Skeletal muscle satellite cell (primary cell): Measurements from ENCODE around the gene PTK7.
A peak's percentile ranks its signal among the peaks of the same experiment; 100 is the strongest.
"Not testable (repeated sequence)": the region's sequence is repeated elsewhere in the genome, so short reads cannot be mapped to it uniquely, and the experiment has no call there.

Experiments used
- H3K27me3 ChIP-seq: 2 replicates; pipeline ENCODE4 v1.7.0; 2013; ENCODE audit warnings: low read length; ENCODE audit not compliant: control insufficient read depth, insufficient read depth
- H3K36me3 ChIP-seq: 2 replicates; pipeline ENCODE4 v1.7.0; 2013; ENCODE audit warnings: mild to moderate bottlenecking, control low read depth, low read length; ENCODE audit not compliant: insufficient read depth
- H3K4me1 ChIP-seq: 2 replicates; pipeline ENCODE4 v1.7.0; 2013; ENCODE audit warnings: low read length; ENCODE audit not compliant: control insufficient read depth, insufficient read depth
- H3K4me2 ChIP-seq: 2 replicates; pipeline ENCODE4 v1.7.0; 2013; ENCODE audit warnings: mild to moderate bottlenecking, low read length
- H3K4me3 ChIP-seq: 2 replicates; pipeline ENCODE4 v1.7.0; 2013; ENCODE audit warnings: low read length
- H3K9ac ChIP-seq: 2 replicates; pipeline ENCODE4 v1.7.0; 2013; ENCODE audit warnings: mild to moderate bottlenecking, low read depth, low read length, moderate library complexity
- H3K9me3 ChIP-seq: replicated peaks from 2 replicates; pipeline ENCODE4 v1.7.0; 2013; ENCODE audit warnings: mild to moderate bottlenecking, control low read depth, low read length

The PTK7 gene

DNA sequence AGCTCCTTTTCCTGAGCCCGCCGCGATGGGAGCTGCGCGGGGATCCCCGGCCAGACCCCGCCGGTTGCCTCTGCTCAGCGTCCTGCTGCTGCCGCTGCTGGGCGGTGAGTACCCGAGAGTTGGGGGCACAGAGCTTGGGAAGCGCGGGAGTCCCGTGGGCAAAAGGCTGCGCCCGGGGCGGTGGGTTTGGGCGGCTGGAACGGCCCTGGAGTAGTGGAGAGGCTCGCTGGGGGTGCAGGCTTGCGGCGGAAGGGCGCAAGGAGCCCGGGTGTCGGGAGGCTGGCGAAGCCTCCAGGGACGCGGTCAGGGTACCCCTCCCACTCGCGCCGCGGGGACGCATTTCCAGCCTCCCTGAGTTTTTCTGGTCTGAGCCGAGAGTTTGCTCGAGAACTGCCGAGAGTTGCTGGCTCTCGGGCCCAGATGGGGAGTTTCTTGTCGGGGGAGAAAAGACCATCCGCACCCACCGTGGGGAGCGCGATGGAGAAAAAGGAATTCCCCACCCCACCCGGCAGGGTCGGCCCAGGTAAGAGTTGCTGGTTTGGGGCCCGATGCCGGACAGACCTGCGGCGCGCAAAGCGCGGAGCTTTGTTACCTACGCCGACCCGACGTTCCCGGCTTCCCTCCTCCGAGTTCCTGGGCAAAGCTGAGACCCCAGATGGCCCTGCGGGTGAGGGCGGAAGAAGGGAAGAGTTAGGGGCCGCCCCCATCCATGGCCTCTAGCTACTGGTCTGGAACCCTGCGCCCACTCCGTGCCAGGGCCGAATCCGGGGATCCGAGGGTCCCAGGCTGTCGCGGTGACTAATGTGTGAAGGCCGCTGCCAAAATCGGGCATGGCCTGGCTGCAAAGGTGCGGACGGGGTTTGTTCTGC is 584 bp downstream of the PTK7 start:
- H3K36me3 ChIP-seq, result peaks cover 3% of the 10 kb centered on the region
- H3K27me3 ChIP-seq, result no peaks in the 10 kb centered on the region
- H3K9ac ChIP-seq, result peak overlapping the region; percentile 96
- H3K4me3 ChIP-seq, result peak overlapping the region; percentile 98
- peaks cover 21% of the 10 kb centered on the region for H3K4me1 ChIP-seq
- no peaks in the 10 kb centered on the region for H3K9me3 ChIP-seq
- H3K4me2 ChIP-seq, result peak overlapping the region; percentile 96

DNA sequence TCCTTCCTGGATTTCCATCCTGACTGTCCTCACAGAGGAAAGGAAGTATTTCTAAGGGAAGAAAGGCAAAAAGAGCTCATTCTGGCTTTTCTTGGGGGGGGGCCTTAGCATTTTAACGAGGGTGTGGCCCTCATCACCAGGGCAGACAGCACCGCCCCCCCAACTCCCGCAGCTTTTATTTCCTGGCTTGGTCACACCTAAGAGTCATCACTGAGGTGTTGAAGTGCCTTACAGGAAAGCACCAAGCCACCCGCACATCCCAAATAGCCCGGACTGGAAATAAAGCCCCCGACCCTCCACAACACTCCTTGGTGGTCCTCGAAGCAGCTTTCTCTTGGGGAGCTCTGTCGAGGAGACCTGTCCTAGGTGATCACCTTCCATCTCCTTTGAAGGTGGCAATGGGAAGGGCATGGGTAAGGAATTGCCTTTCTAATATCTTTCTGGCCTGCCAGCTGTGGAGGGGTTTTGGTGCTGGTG is 1.3 kb downstream of the PTK7 start:
- peak overlapping the region; percentile 96 for H3K9ac ChIP-seq
- no peaks in the 10 kb centered on the region for H3K27me3 ChIP-seq
- H3K36me3 ChIP-seq, result peaks cover 3% of the 10 kb centered on the region
- H3K4me3 ChIP-seq, result peak overlapping the region; percentile 98
- H3K9me3 ChIP-seq, result no peaks in the 10 kb centered on the region
- peaks cover 23% of the 10 kb centered on the region for H3K4me1 ChIP-seq
- peak overlapping the region; percentile 96 for H3K4me2 ChIP-seq

DNA sequence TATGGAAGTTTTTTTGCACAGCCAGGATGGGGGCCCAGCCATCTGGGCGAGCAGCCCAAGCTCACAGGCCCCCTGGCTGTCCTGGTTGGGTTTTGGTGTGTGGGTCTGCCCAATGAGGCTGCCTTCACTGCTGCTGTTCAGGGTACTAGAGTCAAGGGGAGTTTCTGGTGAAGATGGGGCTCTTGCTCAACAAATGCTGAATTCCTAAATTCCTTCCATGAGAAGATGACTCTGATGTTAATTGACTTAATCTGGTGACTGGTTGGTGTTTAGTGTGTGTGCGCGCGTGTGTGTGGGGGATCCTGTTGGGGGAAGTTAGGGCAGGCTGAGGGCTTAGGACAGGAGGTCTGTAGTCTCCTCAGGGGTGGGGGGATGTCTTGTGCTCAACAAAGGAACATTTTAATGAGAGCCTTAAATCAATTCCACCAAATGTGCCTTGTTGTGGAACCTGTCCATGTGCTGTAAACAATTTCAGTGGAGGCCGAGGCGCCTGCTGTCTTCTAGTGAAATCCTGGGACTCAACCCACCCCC is 1.9 kb downstream of the PTK7 start:
- Histone ChIP-seq H3K9me3 (no peaks in the 10 kb centered on the region), H3K9ac (peak overlapping the region; percentile 96), H3K36me3 (no peaks in the 10 kb centered on the region), H3K27me3 (no peaks in the 10 kb centered on the region), H3K4me2 (peak overlapping the region; percentile 96), H3K4me1 (peaks cover 23% of the 10 kb centered on the region), H3K4me3 (peak overlapping the region; percentile 98)

DNA sequence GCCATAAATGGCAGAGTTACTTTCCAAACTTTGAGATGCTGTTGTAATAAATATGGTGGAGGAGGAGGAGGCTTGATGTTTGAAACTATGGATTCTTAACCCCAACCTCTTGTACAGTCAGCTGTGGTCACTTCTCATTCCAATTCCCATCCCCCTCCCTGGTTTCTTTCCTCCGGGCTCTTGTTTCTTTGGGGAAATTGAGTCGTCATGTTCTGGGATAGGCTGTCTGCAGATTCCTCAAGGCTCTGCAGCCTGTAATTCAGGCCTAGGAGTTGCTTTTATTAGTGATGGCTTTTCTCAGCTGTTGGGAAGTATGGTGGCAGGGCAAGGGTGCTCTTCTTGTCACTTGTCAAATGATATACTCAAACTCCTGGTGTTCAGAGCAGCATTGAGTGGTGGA is 2.6 kb downstream of the PTK7 start:
- no peaks in the 10 kb centered on the region for H3K9me3 ChIP-seq
- H3K9ac ChIP-seq, result no peak overlapping the region
- H3K36me3 ChIP-seq, result no peaks in the 10 kb centered on the region
- no peaks in the 10 kb centered on the region for H3K27me3 ChIP-seq
- H3K4me1 ChIP-seq, result peaks cover 23% of the 10 kb centered on the region
- H3K4me2 ChIP-seq, result no peak overlapping the region
- H3K4me3 ChIP-seq, result no peak overlapping the region

DNA sequence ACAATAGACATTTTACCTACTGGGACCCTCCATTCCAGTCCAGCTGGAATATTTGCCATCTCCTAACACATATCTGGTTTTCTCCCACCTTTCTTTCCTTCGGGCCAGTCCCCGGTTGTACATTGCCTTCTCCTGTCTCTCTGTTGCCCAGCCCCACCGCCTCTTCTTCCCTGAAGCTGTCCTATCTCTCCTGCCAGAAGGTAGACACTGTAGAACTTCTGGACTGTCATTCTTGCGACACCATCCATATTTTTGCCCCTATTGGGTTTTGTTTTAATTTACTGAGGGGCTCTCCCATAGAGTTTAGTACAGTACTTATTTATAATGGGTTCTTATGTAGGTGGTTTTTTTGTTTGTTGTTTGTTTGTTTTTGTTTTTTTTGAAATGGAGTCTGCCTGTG is 4.9 kb downstream of the PTK7 start:
- H3K9ac ChIP-seq, result no peak overlapping the region
- H3K36me3 ChIP-seq, result no peaks in the 10 kb centered on the region
- no peaks in the 10 kb centered on the region for H3K27me3 ChIP-seq
- H3K4me2 ChIP-seq, result no peak overlapping the region
- H3K9me3 ChIP-seq, result no peaks in the 10 kb centered on the region
- H3K4me3 ChIP-seq, result no peak overlapping the region
- H3K4me1 ChIP-seq, result peaks cover 16% of the 10 kb centered on the region

DNA sequence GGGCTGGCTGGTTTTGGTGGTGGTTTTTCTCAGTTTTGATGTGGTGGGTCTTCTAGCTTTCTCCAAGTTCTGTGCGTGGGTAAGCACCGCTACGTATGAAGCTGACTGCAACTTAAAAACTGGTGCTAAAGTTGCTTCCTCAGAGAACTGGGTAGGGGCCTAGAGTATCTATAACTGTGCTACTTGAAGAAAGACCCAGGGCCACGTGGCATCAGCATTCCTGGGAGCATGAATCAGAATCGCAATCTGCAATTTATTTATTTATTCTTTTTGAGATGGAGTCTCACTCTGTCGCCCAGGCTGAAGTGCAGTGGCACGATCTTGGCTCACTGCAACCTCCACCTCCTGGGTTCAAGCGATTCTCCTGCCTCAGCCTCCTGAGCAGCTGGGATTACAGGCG is 5.8 kb downstream of the PTK7 start:
- not testable (repeated sequence) for H3K36me3 ChIP-seq, H3K9me3 ChIP-seq, H3K4me2 ChIP-seq, H3K4me3 ChIP-seq, H3K9ac ChIP-seq, H3K27me3 ChIP-seq
- H3K4me1 ChIP-seq, result peaks cover 17% of the 10 kb centered on the region

DNA sequence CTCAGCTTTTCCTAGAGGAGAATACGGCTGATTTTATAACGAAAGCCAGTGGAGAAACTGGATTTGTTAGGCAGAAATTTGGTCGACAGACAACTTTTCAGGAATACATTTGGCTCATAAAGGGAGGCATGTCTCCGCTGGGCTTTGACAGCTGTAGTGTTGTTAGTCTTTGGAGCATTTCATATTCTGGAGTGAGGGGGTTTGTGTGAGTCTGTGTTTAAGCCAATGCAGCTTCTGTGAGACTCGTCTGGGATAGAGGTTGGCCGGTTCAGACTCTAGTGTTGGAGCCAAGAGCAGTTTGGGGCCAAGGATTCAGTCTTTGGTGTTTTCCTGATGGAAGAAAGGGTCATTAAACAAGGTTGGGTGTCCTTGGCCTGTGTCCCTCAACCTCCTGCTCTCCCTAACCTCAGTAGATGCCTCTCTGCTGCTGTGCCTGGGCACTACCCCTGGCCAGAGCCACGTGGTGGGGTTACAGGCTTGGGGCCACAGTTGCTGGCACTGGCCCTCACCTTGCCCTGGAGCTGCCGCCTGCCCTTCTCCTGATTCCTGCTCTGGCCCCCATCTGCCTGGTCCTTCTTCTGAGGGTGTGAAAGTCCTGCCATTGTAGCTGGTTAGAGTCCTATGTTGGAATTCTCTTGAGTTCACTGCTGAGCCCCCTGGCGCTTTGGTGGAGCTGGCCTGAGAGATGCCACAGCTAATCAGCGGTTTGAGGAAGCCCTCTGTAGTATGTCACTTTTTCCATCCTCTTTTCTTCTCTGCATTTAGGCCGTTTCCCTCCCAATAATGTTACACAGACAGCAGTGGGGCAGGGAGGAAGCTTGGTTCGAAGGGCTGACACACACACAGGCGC is 6.9 kb downstream of the PTK7 start:
- H3K4me3 ChIP-seq, result no peak overlapping the region
- H3K27me3 ChIP-seq, result no peaks in the 10 kb centered on the region

DNA sequence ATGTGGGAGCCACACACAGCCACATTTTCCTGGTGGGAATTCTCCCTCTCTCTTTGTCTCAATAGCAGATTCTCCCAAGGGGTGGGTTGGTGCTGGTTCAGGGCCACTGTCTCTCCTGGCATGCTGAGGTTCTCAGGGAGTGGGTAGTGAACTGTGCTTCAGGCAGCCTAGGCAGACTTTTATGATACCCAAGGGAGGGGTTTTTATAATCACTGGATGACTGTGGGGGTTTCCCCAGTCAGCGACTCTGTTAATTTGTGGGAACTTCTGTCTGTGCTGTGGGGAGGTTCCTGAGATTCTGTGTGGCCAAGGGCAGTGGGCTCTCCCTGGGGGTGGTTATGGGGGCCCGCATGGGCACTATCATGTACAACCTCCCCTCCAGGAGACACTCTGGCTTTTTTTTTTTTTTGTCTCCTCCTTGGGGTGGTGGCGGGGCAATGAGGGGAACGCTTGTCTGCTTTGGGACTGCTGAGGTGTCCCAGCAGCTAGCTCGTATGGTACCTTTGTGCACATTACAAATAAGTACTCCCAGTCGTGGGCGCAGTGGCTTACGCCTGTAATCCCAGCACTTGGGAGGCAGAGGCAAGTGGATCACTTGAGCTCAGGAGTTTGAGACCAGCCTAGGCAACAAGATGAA is 10.0 kb downstream of the PTK7 start:
- peaks cover 23% of the 10 kb centered on the region for H3K4me1 ChIP-seq

More for the DNA sequence above, 6.9 kb downstream of the PTK7 start:
- Histone ChIP-seq H3K9ac (no peak overlapping the region), H3K4me1 (peaks cover 9% of the 10 kb centered on the region), H3K9me3 (no peaks in the 10 kb centered on the region), H3K4me2 (no peak overlapping the region), H3K36me3 (no peaks in the 10 kb centered on the region)

DNA sequence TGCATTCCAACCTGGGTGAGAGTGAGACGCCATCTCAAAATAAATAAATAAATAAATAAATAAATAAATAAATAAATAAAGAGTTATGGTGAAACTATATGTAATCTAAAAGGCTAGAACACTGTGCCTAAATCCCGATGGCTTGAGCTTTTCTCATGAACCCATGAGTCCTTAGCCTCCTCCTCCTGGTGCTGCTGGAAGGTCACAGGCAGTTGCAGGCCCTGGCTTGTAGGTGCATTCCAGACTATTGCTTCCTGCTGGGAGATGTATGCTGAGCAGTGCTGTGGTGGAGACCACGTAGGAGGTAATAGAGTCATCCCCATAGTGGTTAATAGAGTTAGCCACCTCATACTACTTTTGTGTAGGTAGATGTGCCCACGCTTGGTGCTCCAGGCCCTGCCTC is 12.5 kb downstream of the PTK7 start:
- H3K4me3 ChIP-seq, result no peak overlapping the region
- no peaks in the 10 kb centered on the region for H3K9me3 ChIP-seq
- H3K27me3 ChIP-seq, result no peaks in the 10 kb centered on the region
- H3K36me3 ChIP-seq, result no peaks in the 10 kb centered on the region
- H3K9ac ChIP-seq, result no peak overlapping the region
- H3K4me1 ChIP-seq, result peaks cover 27% of the 10 kb centered on the region
- H3K4me2 ChIP-seq, result no peak overlapping the region

More for the DNA sequence above, 10.0 kb downstream of the PTK7 start:
- H3K36me3 ChIP-seq, result no peaks in the 10 kb centered on the region
- H3K4me2 ChIP-seq, result no peak overlapping the region
- no peaks in the 10 kb centered on the region for H3K9me3 ChIP-seq
- no peaks in the 10 kb centered on the region for H3K27me3 ChIP-seq
- H3K4me3 ChIP-seq, result no peak overlapping the region
- H3K9ac ChIP-seq, result no peak overlapping the region

DNA sequence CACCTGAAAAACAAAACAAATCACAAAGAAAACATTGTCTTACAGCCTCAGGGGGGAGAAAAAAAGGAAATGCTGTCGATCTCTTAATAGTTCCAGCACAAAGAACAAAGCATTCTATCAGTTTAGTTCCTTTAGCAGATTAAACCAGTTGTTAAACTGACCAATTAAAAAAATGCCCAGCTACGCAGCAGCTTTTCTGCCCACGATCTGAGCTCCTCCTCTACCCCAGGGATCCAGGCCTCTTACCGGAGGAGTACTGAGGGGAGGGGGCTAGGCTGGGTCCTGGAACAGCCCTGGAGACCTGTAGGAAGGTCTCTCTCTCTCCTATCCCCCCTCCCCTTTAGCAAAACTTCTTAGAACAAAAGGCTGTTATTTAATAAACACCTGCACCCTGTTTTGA is 13.4 kb downstream of the PTK7 start:
- H3K4me2 ChIP-seq, result no peak overlapping the region
- H3K4me1 ChIP-seq, result peaks cover 31% of the 10 kb centered on the region
- H3K9ac ChIP-seq, result no peak overlapping the region
- no peaks in the 10 kb centered on the region for H3K36me3 ChIP-seq
- no peaks in the 10 kb centered on the region for H3K9me3 ChIP-seq
- no peaks in the 10 kb centered on the region for H3K27me3 ChIP-seq
- H3K4me3 ChIP-seq, result no peak overlapping the region
